Measurements from ENCODE around the gene IFT80. TPM values are rescaled to one million over a fixed set of nuclear protein-coding genes. Genes with fewer than 3 reads are reported as not detected.

The IFT80 gene
- total RNA-seq, 4 donors from 2014 or later: 17.1 to 24.2 (median 22.6) TPM

DNA sequence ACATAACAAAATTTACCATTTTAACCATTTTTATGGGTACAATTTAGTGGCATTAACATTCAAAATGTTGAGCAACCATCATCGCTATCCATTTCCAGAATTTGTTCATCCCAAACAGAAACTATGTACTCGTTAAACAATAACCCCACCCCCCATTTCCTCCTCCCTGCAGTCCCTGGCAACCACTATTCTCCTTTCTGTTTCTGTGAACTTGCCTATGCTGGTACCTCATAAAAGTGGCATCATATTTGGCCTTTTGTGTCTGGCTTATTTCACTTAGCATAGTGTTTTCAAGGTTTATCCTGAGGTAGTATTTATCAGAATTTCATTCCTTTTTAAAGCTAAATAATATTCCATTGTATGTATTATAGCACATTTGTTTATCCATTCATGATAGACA, 141.4 kb downstream of the IFT80 start:
- TF ChIP-seq, protein P1, sequence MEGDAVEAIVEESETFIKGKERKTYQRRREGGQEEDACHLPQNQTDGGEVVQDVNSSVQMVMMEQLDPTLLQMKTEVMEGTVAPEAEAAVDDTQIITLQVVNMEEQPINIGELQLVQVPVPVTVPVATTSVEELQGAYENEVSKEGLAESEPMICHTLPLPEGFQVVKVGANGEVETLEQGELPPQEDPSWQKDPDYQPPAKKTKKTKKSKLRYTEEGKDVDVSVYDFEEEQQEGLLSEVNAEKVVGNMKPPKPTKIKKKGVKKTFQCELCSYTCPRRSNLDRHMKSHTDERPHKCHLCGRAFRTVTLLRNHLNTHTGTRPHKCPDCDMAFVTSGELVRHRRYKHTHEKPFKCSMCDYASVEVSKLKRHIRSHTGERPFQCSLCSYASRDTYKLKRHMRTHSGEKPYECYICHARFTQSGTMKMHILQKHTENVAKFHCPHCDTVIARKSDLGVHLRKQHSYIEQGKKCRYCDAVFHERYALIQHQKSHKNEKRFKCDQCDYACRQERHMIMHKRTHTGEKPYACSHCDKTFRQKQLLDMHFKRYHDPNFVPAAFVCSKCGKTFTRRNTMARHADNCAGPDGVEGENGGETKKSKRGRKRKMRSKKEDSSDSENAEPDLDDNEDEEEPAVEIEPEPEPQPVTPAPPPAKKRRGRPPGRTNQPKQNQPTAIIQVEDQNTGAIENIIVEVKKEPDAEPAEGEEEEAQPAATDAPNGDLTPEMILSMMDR (IDR thresholded peaks at IDR 0.05; ENCODE audit: low read depth): no peak

GRCh38 chr3:160253298-160253697, 145.7 kb downstream of the IFT80 start:
- TF ChIP-seq, protein P1 (IDR thresholded peaks at IDR 0.05; ENCODE audit: low read depth): no peak

DNA sequence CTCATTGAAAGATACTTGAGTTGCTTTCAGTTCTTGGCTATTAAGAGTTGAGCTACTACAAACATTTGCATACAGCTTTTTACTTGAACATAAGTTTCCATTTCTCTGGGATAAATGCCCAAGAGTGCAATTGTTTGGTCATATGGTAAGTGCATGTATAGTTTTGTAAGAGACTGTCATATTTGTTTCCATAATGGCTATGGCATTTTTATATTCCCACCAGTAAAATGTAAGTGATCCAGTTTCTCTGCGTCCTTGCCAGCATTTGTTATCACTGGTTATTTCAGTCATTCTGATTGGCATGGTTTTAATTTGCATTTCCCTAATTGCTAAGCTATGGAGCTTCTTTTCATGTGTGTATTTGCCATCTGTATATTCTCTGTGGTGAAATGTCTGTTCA, 151.3 kb downstream of the IFT80 start:
- TF ChIP-seq, protein P1 (IDR thresholded peaks at IDR 0.05; ENCODE audit: low read depth): no peak

GRCh38 chr3:160245261-160245800, 153.7 kb downstream of the IFT80 start:
- TF ChIP-seq, protein P1 (IDR thresholded peaks at IDR 0.05; ENCODE audit: low read depth): no peak

DNA sequence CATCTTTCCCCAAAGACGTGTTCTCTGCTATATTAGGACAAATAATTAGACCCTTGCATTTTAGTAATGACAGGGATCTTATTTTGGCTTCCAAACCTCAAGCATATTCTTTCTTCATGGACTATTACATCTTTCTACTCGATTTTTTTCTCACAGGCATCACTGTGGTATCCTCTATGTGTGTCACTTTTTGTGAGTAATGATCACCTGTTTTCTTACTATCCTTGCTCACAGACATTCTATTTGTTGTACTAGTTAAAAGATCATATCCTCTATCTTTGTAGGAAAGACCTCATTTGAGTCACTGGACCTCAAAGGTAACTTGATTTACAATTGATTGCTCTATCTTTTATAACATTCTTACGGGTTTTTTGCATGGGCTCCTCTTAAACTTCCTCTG, 167.0 kb downstream of the IFT80 start:
- TF ChIP-seq, protein P1 (IDR thresholded peaks at IDR 0.05; ENCODE audit: low read depth): no peak

- TF ChIP-seq, protein P1 (IDR thresholded peaks at IDR 0.05; ENCODE audit: low read depth): no peak
Measured at GRCh38 chr3:160227419-160227818, 171.6 kb downstream of the IFT80 start.

- TF ChIP-seq, protein P1 (IDR thresholded peaks at IDR 0.05; ENCODE audit: low read depth): no peak
Measured at GRCh38 chr3:160226026-160226907, 172.8 kb downstream of the IFT80 start.
